Lower leg skin (tissue), 3 donors: ENCODE measurements around the gene RIGI.

Source experiments
- POLR2A ChIP-seq, 2 donors: fragments of 450-650 bp; IDR thresholded peaks; one replicate each; pipeline ENCODE4 v1.6.1; 2016 to 2017; ENCODE audit warnings: antibody characterized with exemption in 2 of 2, mild to moderate bottlenecking in 1 of 2, moderate library complexity in 1 of 2
- TF ChIP-seq, protein P1 (sequence below), 3 donors: fragments of 450-650 bp; IDR thresholded peaks; one replicate each; pipeline ENCODE4 v1.5.1; 2016; ENCODE audit warnings: antibody characterized with exemption in 3 of 3, mild to moderate bottlenecking in 3 of 3, moderate library complexity in 2 of 3

DNA sequence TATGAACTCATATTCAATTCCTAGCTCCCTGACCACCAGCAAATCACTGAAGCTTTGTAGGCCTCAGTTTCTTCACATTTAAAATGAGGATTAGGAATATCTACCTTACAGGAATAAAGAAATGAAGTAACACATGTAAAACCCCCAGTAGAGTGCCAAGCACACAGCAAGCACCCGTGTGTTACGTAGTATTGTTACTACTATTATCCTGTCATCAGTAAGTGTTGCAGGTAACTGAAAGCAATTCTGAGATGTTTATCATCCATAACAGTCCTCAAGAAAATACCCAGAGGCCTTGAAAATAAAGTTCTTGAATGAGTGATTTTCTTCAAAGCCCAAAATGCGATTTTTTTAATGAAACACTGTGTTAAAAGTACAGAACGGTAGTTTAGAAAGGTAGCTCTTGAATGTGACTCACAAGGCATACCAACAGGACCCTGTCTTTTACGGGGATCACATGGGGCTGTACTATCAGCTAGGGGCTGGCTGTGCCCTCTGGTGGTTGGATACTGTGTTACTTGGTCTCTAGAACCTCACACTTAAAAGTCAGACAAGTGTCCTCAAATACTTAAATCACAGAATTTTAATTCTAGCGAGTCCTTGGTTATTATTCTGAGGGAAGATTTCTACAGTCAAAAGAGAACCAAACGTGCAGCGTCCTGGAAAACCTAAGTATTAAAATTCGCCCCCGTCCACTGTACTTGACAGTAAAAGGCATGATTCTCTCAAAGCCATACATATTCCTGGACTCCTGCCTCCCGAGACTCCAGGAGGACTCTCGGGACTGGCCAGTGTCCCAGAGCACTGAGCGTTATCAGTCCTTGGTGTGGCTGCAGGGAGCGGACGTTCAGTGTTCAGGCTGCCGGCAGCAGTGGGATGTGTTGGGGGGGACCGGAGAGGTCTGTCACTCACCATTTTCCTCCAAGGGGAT, 46.2 kb upstream of the RIGI start:
- TF ChIP-seq, protein P1, sequence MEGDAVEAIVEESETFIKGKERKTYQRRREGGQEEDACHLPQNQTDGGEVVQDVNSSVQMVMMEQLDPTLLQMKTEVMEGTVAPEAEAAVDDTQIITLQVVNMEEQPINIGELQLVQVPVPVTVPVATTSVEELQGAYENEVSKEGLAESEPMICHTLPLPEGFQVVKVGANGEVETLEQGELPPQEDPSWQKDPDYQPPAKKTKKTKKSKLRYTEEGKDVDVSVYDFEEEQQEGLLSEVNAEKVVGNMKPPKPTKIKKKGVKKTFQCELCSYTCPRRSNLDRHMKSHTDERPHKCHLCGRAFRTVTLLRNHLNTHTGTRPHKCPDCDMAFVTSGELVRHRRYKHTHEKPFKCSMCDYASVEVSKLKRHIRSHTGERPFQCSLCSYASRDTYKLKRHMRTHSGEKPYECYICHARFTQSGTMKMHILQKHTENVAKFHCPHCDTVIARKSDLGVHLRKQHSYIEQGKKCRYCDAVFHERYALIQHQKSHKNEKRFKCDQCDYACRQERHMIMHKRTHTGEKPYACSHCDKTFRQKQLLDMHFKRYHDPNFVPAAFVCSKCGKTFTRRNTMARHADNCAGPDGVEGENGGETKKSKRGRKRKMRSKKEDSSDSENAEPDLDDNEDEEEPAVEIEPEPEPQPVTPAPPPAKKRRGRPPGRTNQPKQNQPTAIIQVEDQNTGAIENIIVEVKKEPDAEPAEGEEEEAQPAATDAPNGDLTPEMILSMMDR (IDR thresholded peaks at IDR 0.05), result no peak
- no peak for TF ChIP-seq POLR2A (IDR thresholded peaks at IDR 0.05)
